B cell (primary cell): ENCODE measurements around the gene CFAP251. TPM values are rescaled to one million over a fixed set of nuclear protein-coding genes. Genes with fewer than 3 reads are reported as not detected.

Source experiments
- ATAC-seq: fragments of 200-7000 bp; cut with Tn5 transposase; one replicate; pipeline ENCODE4 v1.10.0; 2021; ENCODE audit warnings: low read depth, mild to moderate bottlenecking, moderate number of reproducible peaks, moderate library complexity
- CTCF ChIA-PET: fragments of 350-600 bp; sonication (Branson Sonifier 250); formaldehyde crosslinking; loops from one replicate; lab custom pipeline; 2021; ENCODE audit warnings: antibody characterized with exemption, inconsistent platforms; lab: Charles Lee
- POLR2A ChIA-PET: fragments of 350-600 bp; sonication (Branson Sonifier 250); formaldehyde crosslinking; loops from one replicate; lab custom pipeline; 2021; ENCODE audit warnings: antibody characterized with exemption; lab: Charles Lee
- DNase-seq: peaks from one replicate; pipeline ENCODE4 v3.0.0; 2013
- H2AFZ ChIP-seq: 2 replicates; pipeline ENCODE4 v1.6.1; 2012; ENCODE audit warnings: mild to moderate bottlenecking, low read depth, low read length; ENCODE audit not compliant: insufficient read depth, poor library complexity, severe bottlenecking
- H3K27ac ChIP-seq, 2 donors: 1 replicate in 1 of 2; 2 replicates in 1 of 2; pipeline ENCODE4 v1.5.1; 2012 to 2013; ENCODE audit warnings: low read length in 2 of 2, mild to moderate bottlenecking in 2 of 2, moderate library complexity in 1 of 2
- H3K27me3 ChIP-seq, 4 experiments: fragments of 200-600 bp in 1 of 4; sonication (generic) in 1 of 4; replicated peaks in 1 of 4; 1 replicate in 2 of 4; 2 replicates in 2 of 4; pipeline versions ENCODE4 v1.6.1 to v1.7.0; 2013 to 2016; ENCODE audit warnings: low read length in 3 of 4, mild to moderate bottlenecking in 2 of 4, mixed read lengths in 1 of 4, moderate library complexity in 1 of 4; ENCODE audit not compliant: insufficient read depth in 4 of 4, control insufficient read depth in 3 of 4; ENCODE audit errors: control extremely low read depth in 1 of 4
- H3K36me3 ChIP-seq, 2 experiments: replicated peaks in 1 of 2; 1 replicate in 1 of 2; 2 replicates in 1 of 2; pipeline versions ENCODE4 v1.6.1 to v1.7.1; 2013; ENCODE audit warnings: low read length in 1 of 2; ENCODE audit not compliant: insufficient read depth in 2 of 2, control insufficient read depth in 1 of 2; ENCODE audit errors: control extremely low read depth in 1 of 2, extremely low read depth in 1 of 2
- H3K4me1 ChIP-seq, 2 donors: fragments of 200-600 bp in 1 of 2; sonication (generic) in 1 of 2; 1 replicate in 1 of 2; 2 replicates in 1 of 2; pipeline versions ENCODE4 v1.5.1 to v1.6.1; 2013 to 2017; ENCODE audit warnings: low read length in 2 of 2; ENCODE audit not compliant: control insufficient read depth in 2 of 2, insufficient read depth in 2 of 2
- H3K4me2 ChIP-seq: replicated peaks from 2 replicates; pipeline ENCODE3; 2012; ENCODE audit warnings: mild to moderate bottlenecking, low read depth, low read length; ENCODE audit not compliant: poor library complexity, severe bottlenecking
- H3K4me3 ChIP-seq, 5 experiments: fragments of 200-600 bp in 1 of 5; sonication (generic) in 1 of 5; 1 replicate in 3 of 5; 2 replicates in 2 of 5; pipeline versions ENCODE4 v1.5.1 to v1.7.0; 2011 to 2016; ENCODE audit warnings: low read length in 4 of 5, mild to moderate bottlenecking in 4 of 5, low read depth in 2 of 5, control low read depth in 1 of 5, moderate library complexity in 1 of 5; ENCODE audit not compliant: insufficient read depth in 1 of 5; ENCODE audit errors: control extremely low read depth in 1 of 5, extremely low read depth in 1 of 5
- H3K79me2 ChIP-seq: fragments of 200-600 bp; sonication (generic); one replicate; pipeline ENCODE4 v1.6.0; 2016; ENCODE audit warnings: low read length; ENCODE audit not compliant: control insufficient read depth, insufficient read depth
- H3K9ac ChIP-seq: fragments of 200-600 bp; sonication (generic); 2 replicates; pipeline ENCODE4 v1.6.1; 2017; ENCODE audit warnings: mild to moderate bottlenecking, low read length, moderate library complexity
- H3K9me3 ChIP-seq, 3 donors: one replicate each; pipeline versions ENCODE4 v1.6.1 to v1.7.1; 2013; ENCODE audit warnings: low read length in 2 of 3; ENCODE audit not compliant: control insufficient read depth in 2 of 3, insufficient read depth in 1 of 3; ENCODE audit errors: control extremely low read depth in 1 of 3
- H4K20me1 ChIP-seq: 2 replicates; pipeline ENCODE4 v1.6.0; 2012; ENCODE audit warnings: mild to moderate bottlenecking, low read length; ENCODE audit not compliant: insufficient read depth, control insufficient read depth, poor library complexity, severe bottlenecking
- H3K27ac Mint-ChIP-seq: one replicate; pipeline ENCODE4 v1.8.0; 2021; ENCODE audit warnings: mixed read lengths
- H3K27me3 Mint-ChIP-seq: one replicate; pipeline ENCODE4 v1.8.0; 2021; ENCODE audit warnings: mixed read lengths
- H3K4me1 Mint-ChIP-seq: one replicate; pipeline ENCODE4 v1.8.0; 2021; ENCODE audit warnings: mixed read lengths
- H3K4me3 Mint-ChIP-seq: one replicate; pipeline ENCODE4 v1.8.0; 2021; ENCODE audit warnings: mixed read lengths
- H3K9me3 Mint-ChIP-seq: one replicate; pipeline ENCODE4 v1.8.0; 2022; ENCODE audit warnings: mixed read lengths; ENCODE audit not compliant: insufficient read depth
- CTCF ChIP-seq: fragments of 200-600 bp; IDR thresholded peaks from one replicate; pipeline ENCODE4 v1.8.0; 2022; ENCODE audit warnings: antibody characterized with exemption, mild to moderate bottlenecking
- EZH2 ChIP-seq: IDR thresholded peaks from 2 replicates; pipeline ENCODE4 v1.6.1; 2012; ENCODE audit warnings: borderline replicate concordance, low read depth, mild to moderate bottlenecking, moderate library complexity, low read length; ENCODE audit not compliant: insufficient read depth, poor library complexity, severe bottlenecking
- WGBS: methylation state at CpG from one replicate; pipeline ENCODE4 v1.1.5; 2013; ENCODE audit warnings: missing lambda C conversion rate; ENCODE audit not compliant: insufficient coverage; 5-methylcytosine and 5-hydroxymethylcytosine counted together
- intact Hi-C: fragments of 100-400 bp; cut with micrococcal nuclease; formaldehyde crosslinking; loops from one replicate; pipeline ENCODE4 v1.10.0; 2022
- polyA plus RNA-seq: library from polyadenylated mRNA; depleted of rRNA; stranded (reverse); fragments of >200 nt; gene quantifications from 2 replicates; pipeline ENCODE4 v1.2.3, GENCODE V29; 2012
- total RNA-seq, 2 donors: library from RNA; stranded (reverse); fragments of 120-200 nt in 1 of 2; gene quantifications; 1 replicate in 1 of 2; 2 replicates in 1 of 2; pipeline versions ENCODE4 v1.2.3 to v1.2.4, GENCODE V29; 2013 to 2022

The CFAP251 gene
- total and polyA plus RNA-seq, 2 donors (not counting 1 experiment from before 2014, with no cell fraction given) = 0.22 to 1.6 TPM

GRCh38 chr12:121996050-121996944 is 77.9 kb downstream of the CFAP251 start:
- no peaks in the 10 kb centered on the region for H3K27me3 Mint-ChIP-seq
- H3K27me3 ChIP-seq = no peaks in the 10 kb centered on the region
- TF ChIP-seq EZH2 (no peak), CTCF (no peak)
- H3K36me3 ChIP-seq = no peaks in the 10 kb centered on the region
- ATAC-seq (no peak), DNase-seq (no peak)
- H3K9ac ChIP-seq = no peak overlapping the region
- ChIA-PET CTCF (interaction anchor here (0.6 kb wide), 1 partner anchor 28 kb away, joined by 3 read pairs; no protein-coding TSS in a partner anchor), POLR2A (interaction anchor here (1.2 kb wide), 1 partner anchor 8 kb away, joined by 3 read pairs; no protein-coding TSS in a partner anchor)
- intact Hi-C loops = no loop called here
- H3K27ac ChIP-seq = no peak overlapping the region
- H3K4me3 ChIP-seq = no peak overlapping the region
- no peaks in the 10 kb centered on the region for H4K20me1 ChIP-seq
- H3K27ac Mint-ChIP-seq = peak overlapping the region; percentile 43
- peaks cover 35 to 44% of the 10 kb centered on the region in 2 donors for H3K4me1 ChIP-seq
- WGBS = 80% methylated on average over 2 of the region's 9 CpGs
- H2AFZ ChIP-seq = peak overlapping the region; percentile 18
- H3K9me3 Mint-ChIP-seq = no peaks in the 10 kb centered on the region
- no peaks in the 10 kb centered on the region for H3K79me2 ChIP-seq
- H3K4me1 Mint-ChIP-seq = peaks cover 47% of the 10 kb centered on the region
- peak overlapping the region; percentile 52 for H3K4me3 Mint-ChIP-seq
- peaks cover 0 to 9% (median 5%) of the 10 kb centered on the region in 3 donors for H3K9me3 ChIP-seq
- peak overlapping the region; percentile 31 for H3K4me2 ChIP-seq
